HCT116 (cell line): ENCODE data around the gene GFI1B. TPM values are rescaled to one million over a fixed set of nuclear protein-coding genes. Genes with fewer than 3 reads are reported as not detected.

Experiments
- ATAC-seq: fragments of 200-7000 bp; cut with Tn5 transposase; 2 replicates; pipeline ENCODE4 v1.9.1; 2020; ENCODE audit warnings: mild to moderate bottlenecking, moderate library complexity
- BruUV-seq: library from RNA; stranded (reverse); fragments of 400-500 nt; replicated peaks from 2 replicates; lab custom pipeline; 2021; lab: Mats Ljungman, UMichigan
- CTCF ChIA-PET: fragments of 300-600 bp; sonication (Branson Sonifier 250); formaldehyde crosslinking; loops from one replicate; lab custom pipeline; 2021; ENCODE audit warnings: antibody characterized with exemption; lab: Charles Lee
- POLR2A ChIA-PET: fragments of 300-600, 350-600 bp; sonication (Branson Sonifier 250); formaldehyde crosslinking; loops from one replicate; lab custom pipeline; 2021; ENCODE audit warnings: antibody characterized with exemption; lab: Charles Lee
- RAD21 ChIA-PET, 2 experiments: fragments of 300-600 bp; sonication (Branson Sonifier 250); formaldehyde crosslinking; loops; one replicate each; lab custom pipeline; 2023; ENCODE audit warnings: low total read pairs in 2 of 2; ENCODE audit not compliant: uncharacterized antibody in 2 of 2, unreplicated experiment in 2 of 2, low non-redundant PET in 1 of 2; lab: Charles Lee
- DNase-seq: peaks from one replicate; pipeline ENCODE4 v3.0.0-alpha.2; 2010; ENCODE audit warnings: low read depth, low spot score
- H2AFZ ChIP-seq: fragments of 200-600 bp; shearing (Covaris generic), sonication (generic); 2 replicates; pipeline ENCODE4 v1.6.1; 2017; ENCODE audit warnings: low read depth, mixed run types, mixed read lengths, antibody characterized with exemption, low read length; ENCODE audit not compliant: poor library complexity, severe bottlenecking
- H3K27ac ChIP-seq: 2 replicates; pipeline ENCODE4 v1.5.1; 2012; ENCODE audit warnings: low read depth, low read length
- H3K27me3 ChIP-seq: fragments of 200-600 bp; sonication (generic); 2 replicates; pipeline ENCODE4 v1.6.1; 2016; ENCODE audit warnings: mixed run types, low read length, mixed read lengths; ENCODE audit not compliant: insufficient read depth
- H3K36me3 ChIP-seq, 2 experiments: fragments of 200-500 bp in 1 of 2; fragments of 200-600 bp in 1 of 2; sonication (Bioruptor generic) in 1 of 2; sonication (generic) in 1 of 2; 2 replicates each; pipeline versions ENCODE4 v1.5.1 to v1.6.1; 2014 to 2016; ENCODE audit warnings: low read length in 2 of 2, inconsistent platforms in 1 of 2, mixed read lengths in 1 of 2, mixed run types in 1 of 2; ENCODE audit not compliant: insufficient read depth in 2 of 2, control insufficient read depth in 1 of 2
- H3K4me1 ChIP-seq, 2 experiments: fragments of 200-600 bp in 1 of 2; sonication (generic) in 1 of 2; 2 replicates each; pipeline versions ENCODE4 v1.5.1 to v1.6.1; 2012 to 2017; ENCODE audit warnings: low read length in 2 of 2, inconsistent platforms in 1 of 2, mild to moderate bottlenecking in 1 of 2, mixed read lengths in 1 of 2, mixed run types in 1 of 2, moderate library complexity in 1 of 2; ENCODE audit not compliant: insufficient read depth in 2 of 2, control insufficient read depth in 1 of 2
- H3K4me2 ChIP-seq: fragments of 200-600 bp; sonication (generic); 2 replicates; pipeline ENCODE4 v1.6.1; 2017; ENCODE audit warnings: mixed run types, low read length, mixed read lengths
- H3K4me3 ChIP-seq, 2 experiments: fragments of 200-600 bp in 1 of 2; sonication (generic) in 1 of 2; replicated peaks in 1 of 2; 2 replicates each; pipeline ENCODE4 v1.5.1; 2011 to 2016; ENCODE audit warnings: low read length in 2 of 2, control low read depth in 1 of 2, low read depth in 1 of 2, mild to moderate bottlenecking in 1 of 2, mixed read lengths in 1 of 2, mixed run types in 1 of 2
- H3K79me2 ChIP-seq: fragments of 200-600 bp; sonication (generic); 2 replicates; pipeline ENCODE4 v1.6.1; 2017; ENCODE audit warnings: mild to moderate bottlenecking, mixed run types, low read length, moderate library complexity, mixed read lengths; ENCODE audit not compliant: insufficient read depth
- H3K9ac ChIP-seq: fragments of 200-600 bp; sonication (generic); 2 replicates; pipeline ENCODE4 v1.6.1; 2016; ENCODE audit warnings: low read length, mixed read lengths
- H3K9me2 ChIP-seq: fragments of 200-600 bp; sonication (generic), shearing (Covaris generic); 2 replicates; pipeline ENCODE4 v1.6.1; 2017; ENCODE audit warnings: mixed run types, mild to moderate bottlenecking, moderate library complexity; ENCODE audit not compliant: insufficient read depth
- H3K9me3 ChIP-seq, 2 experiments: fragments of 200-500 bp in 1 of 2; fragments of 200-600 bp in 1 of 2; sonication (Bioruptor generic) in 1 of 2; sonication (generic) in 1 of 2; 2 replicates each; pipeline ENCODE4 v1.6.1; 2014 to 2017; ENCODE audit warnings: low read length in 2 of 2, mixed read lengths in 2 of 2, inconsistent platforms in 1 of 2, low read depth in 1 of 2, mild to moderate bottlenecking in 1 of 2, mixed run types in 1 of 2, moderate library complexity in 1 of 2; ENCODE audit not compliant: control insufficient read depth in 1 of 2, insufficient read depth in 1 of 2
- H4K20me1 ChIP-seq: fragments of 200-600 bp; sonication (generic), shearing (Covaris generic); 2 replicates; pipeline ENCODE4 v1.6.1; 2017; ENCODE audit warnings: mixed run types, mild to moderate bottlenecking, moderate library complexity; ENCODE audit not compliant: insufficient read depth
- CBX3 ChIP-seq: IDR thresholded peaks from 2 replicates; pipeline ENCODE4 v1.6.1; 2012; ENCODE audit warnings: low read depth
- CEBPB ChIP-seq: IDR thresholded peaks from 2 replicates; pipeline ENCODE4 v1.6.1; 2012; ENCODE audit warnings: low read depth
- CTCF ChIP-seq, 3 experiments: fragments of 200-600 bp in 1 of 3; sonication (generic) in 1 of 3; IDR thresholded peaks in 2 of 3; conservative IDR thresholded peaks in 1 of 3; 2 replicates each; pipeline ENCODE4 v1.5.1; 2012 to 2017; ENCODE audit warnings: low read depth in 2 of 3, low read length in 2 of 3, antibody characterized with exemption in 1 of 3, borderline replicate concordance in 1 of 3, control low read depth in 1 of 3, mild to moderate bottlenecking in 1 of 3, mixed read lengths in 1 of 3, mixed run types in 1 of 3, moderate library complexity in 1 of 3; ENCODE audit not compliant: insufficient read depth in 1 of 3
- ELF1 ChIP-seq: IDR thresholded peaks from 2 replicates; pipeline ENCODE4 v1.6.1; 2012; ENCODE audit warnings: low read depth, borderline replicate concordance
- FOSL1 ChIP-seq: IDR thresholded peaks from 2 replicates; pipeline ENCODE4 v1.6.1; 2012; ENCODE audit warnings: low read depth
- MAX ChIP-seq: IDR thresholded peaks from 2 replicates; pipeline ENCODE4 v1.6.1; 2012
- POLR2A ChIP-seq: IDR thresholded peaks from 2 replicates; pipeline ENCODE4 v1.7.0; 2011; ENCODE audit warnings: borderline replicate concordance; ENCODE audit not compliant: insufficient read depth, insufficient read length; ENCODE audit errors: extremely low read depth
- RAD21 ChIP-seq: IDR thresholded peaks from 2 replicates; pipeline ENCODE4 v1.6.1; 2012; ENCODE audit warnings: low read depth, mild to moderate bottlenecking
- TCF7L2 ChIP-seq: IDR thresholded peaks from 2 replicates; pipeline ENCODE4 v1.7.0; 2011; ENCODE audit warnings: borderline replicate concordance, inconsistent platforms; ENCODE audit not compliant: insufficient read depth, insufficient read length; ENCODE audit errors: extremely low read depth
- ZBTB33 ChIP-seq: IDR thresholded peaks from 2 replicates; pipeline ENCODE4 v1.6.1; 2011; ENCODE audit warnings: mild to moderate bottlenecking, low read length, moderate library complexity; ENCODE audit not compliant: insufficient replicate concordance; ENCODE audit errors: extremely low read depth
- ZNF274 ChIP-seq: fragments of 200-500 bp; sonication (Bioruptor generic); IDR thresholded peaks from 2 replicates; pipeline ENCODE4 v1.6.1; 2014; ENCODE audit warnings: mild to moderate bottlenecking, low read depth, low read length, inconsistent platforms
- intact Hi-C: fragments of 100-400 bp; cut with micrococcal nuclease; formaldehyde crosslinking; loops from 2 replicates; pipeline ENCODE4 v1.10.0; 2022
- total RNA-seq: library from RNA; stranded (reverse); gene quantifications from one replicate; pipeline ENCODE4 v1.2.1, GENCODE V29; 2021; ENCODE audit not compliant: unreplicated experiment

Gene GFI1B
- total RNA-seq, 1 experiment from 2014 or later: 0.20 TPM

GRCh38 chr9:133005957-133006356 is 27.5 kb downstream of the GFI1B start (continued):
- TF ChIP-seq TCF7L2: no peak
- no peak for TF ChIP-seq MAX
- TF ChIP-seq ZNF274: no peak
- TF ChIP-seq CTCF (IDR thresholded peaks at IDR 0.05 in 2 of 3, conservative IDR thresholded peaks at IDR 0.05 in 1 of 3; ENCODE audit: borderline replicate concordance in 1 of 3, insufficient read depth in 1 of 3, low read depth in 2 of 3, low read length in 2 of 3): no peak
- TF ChIP-seq, all 23 proteins: peak for 0

- Histone ChIP-seq H4K20me1 (no peaks in the 10 kb centered on the region), H3K36me3 (no peaks in the 10 kb centered on the region), H3K4me3 (no peak overlapping the region), H3K27me3 (no peaks in the 10 kb centered on the region), H3K9ac (no peak overlapping the region), H3K27ac (no peak overlapping the region), H3K79me2 (no peaks in the 10 kb centered on the region), H3K4me2 (no peak overlapping the region), H2AFZ (no peak overlapping the region), H3K4me1 (no peaks in the 10 kb centered on the region), H3K9me2 (no peaks in the 10 kb centered on the region), H3K9me3 (0 out of 4 replicates have a peak, but pooled peaks cover 0 to 3% of the 10 kb centered on the region in 2 experiments)
- BruUV-seq: no TSS peak
- TF ChIP-seq RAD21 (no peak), CEBPB (no peak), FOSL1 (no peak), POLR2A (no peak), CBX3 (no peak), ZBTB33 (no peak), ELF1 (no peak), CTCF (IDR thresholded peaks at IDR 0.05 in 2 of 3, conservative IDR thresholded peaks at IDR 0.05 in 1 of 3; ENCODE audit: borderline replicate concordance in 1 of 3, insufficient read depth in 1 of 3, low read depth in 2 of 3, low read length in 2 of 3) (no peak)
- ATAC-seq: no peak
- RAD21 ChIA-PET: no interaction called here
- no peak for DNase-seq
- CTCF ChIA-PET: no interaction called here
- POLR2A ChIA-PET: no interaction called here
- intact Hi-C loops: no loop called here
Observed at GRCh38 chr9:133006731-133007352, 28.3 kb downstream of the GFI1B start.
